IgD-negative memory B cell (primary cell): ENCODE data around the gene C22orf23. TPM values are rescaled to one million over a fixed set of nuclear protein-coding genes. Genes with fewer than 3 reads are reported as not detected.
"Not testable (repeated sequence)": the region's sequence is repeated elsewhere in the genome, so short reads cannot be mapped to it uniquely, and the experiment has no call there.

ENCODE experiments used
- H3K27ac Mint-ChIP-seq, 3 donors: one replicate each; pipeline ENCODE4 v1.8.0; 2020 to 2022; ENCODE audit warnings: mild to moderate bottlenecking in 3 of 3, mixed read lengths in 3 of 3, moderate library complexity in 1 of 3
- H3K27me3 Mint-ChIP-seq: one replicate; pipeline ENCODE4 v1.8.0; 2021; ENCODE audit warnings: mixed read lengths
- H3K36me3 Mint-ChIP-seq: one replicate; pipeline ENCODE4 v1.8.0; 2020; ENCODE audit warnings: mild to moderate bottlenecking, mixed read lengths
- H3K4me1 Mint-ChIP-seq, 3 donors: one replicate each; pipeline ENCODE4 v1.8.0; 2020 to 2022; ENCODE audit warnings: mixed read lengths in 3 of 3, mild to moderate bottlenecking in 1 of 3
- H3K4me3 Mint-ChIP-seq, 4 donors: one replicate each; pipeline ENCODE4 v1.8.0; 2020 to 2022; ENCODE audit warnings: mild to moderate bottlenecking in 4 of 4, mixed read lengths in 4 of 4, moderate library complexity in 3 of 4
- H3K9me3 Mint-ChIP-seq, 3 donors: one replicate each; pipeline ENCODE4 v1.8.0; 2020 to 2021; ENCODE audit warnings: mixed read lengths in 3 of 3, mild to moderate bottlenecking in 1 of 3
- polyA plus RNA-seq: library from polyadenylated mRNA; unstranded; fragments of 300-500 nt; fragmentation: Illumina TruSeq; gene quantifications from one replicate; pipeline ENCODE4 v1.2.3, GENCODE V29; 2021

C22orf23 gene
- polyA plus RNA-seq, 1 donor from 2014 or later, result not detected

- H3K4me3 Mint-ChIP-seq, result no peak overlapping the region
- no peaks in the 10 kb centered on the region for H3K36me3 Mint-ChIP-seq
- H3K4me1 Mint-ChIP-seq, result no peaks in the 10 kb centered on the region
- H3K27me3 Mint-ChIP-seq, result no peaks in the 10 kb centered on the region
- H3K27ac Mint-ChIP-seq, result no peak overlapping the region
- H3K9me3 Mint-ChIP-seq, result no peaks in the 10 kb centered on the region
Observed at GRCh38 chr22:37986371-37986770, 33.0 kb upstream of the C22orf23 start.

DNA sequence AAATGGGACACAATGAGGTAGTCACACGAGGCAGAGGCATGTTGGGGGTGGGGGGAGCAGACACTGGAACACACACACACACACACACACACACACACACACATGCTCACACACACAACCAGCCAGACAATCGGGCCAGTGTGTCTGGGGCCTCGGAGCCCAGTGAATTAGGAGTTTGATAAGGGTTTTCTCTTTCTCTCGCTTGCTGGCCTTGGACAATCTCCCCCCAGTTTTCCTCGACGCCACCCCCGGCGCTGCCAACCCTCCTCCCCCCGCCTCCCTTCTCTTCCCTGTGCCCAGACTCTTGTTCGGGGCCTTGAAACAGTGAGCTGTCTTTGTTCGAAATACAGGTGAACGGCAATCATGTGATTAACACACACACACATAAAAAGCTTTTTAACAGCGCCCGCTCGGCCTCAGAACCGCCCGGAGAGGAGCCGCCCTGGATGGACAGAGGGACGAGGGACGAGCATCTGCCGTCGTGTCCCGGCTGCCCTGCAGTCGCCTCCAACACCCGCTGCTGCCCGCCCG lies 32.4 kb upstream of the C22orf23 start:
- Mint-ChIP-seq H3K27me3 (no peaks in the 10 kb centered on the region), H3K27ac (no peak overlapping the region), H3K4me3 (no peak overlapping the region), H3K9me3 (no peaks in the 10 kb centered on the region), H3K4me1 (no peaks in the 10 kb centered on the region), H3K36me3 (peaks cover 2% of the 10 kb centered on the region)

- no peaks in the 10 kb centered on the region for H3K4me1 Mint-ChIP-seq
- no peak overlapping the region for H3K27ac Mint-ChIP-seq
- no peak overlapping the region for H3K4me3 Mint-ChIP-seq
Observed at GRCh38 chr22:37985050-37985585, 31.7 kb upstream of the C22orf23 start.

GRCh38 chr22:37983860-37984791 lies 30.7 kb upstream of the C22orf23 start, which contains the start of gene SOX10:
TSS of gene SOX10 (minus strand) at chr22:37984555. CDS start at chr22:37983784, 771 bp downstream.
- peaks cover 4% of the 10 kb centered on the region for H3K36me3 Mint-ChIP-seq
- H3K27me3 Mint-ChIP-seq, result no peaks in the 10 kb centered on the region
- no peaks in the 10 kb centered on the region for H3K9me3 Mint-ChIP-seq
- no peaks in the 10 kb centered on the region for H3K4me1 Mint-ChIP-seq
- H3K27ac Mint-ChIP-seq, result no peak within 1 kb of the TSS
- H3K4me3 Mint-ChIP-seq, result no peak within 1 kb of the TSS

More at GRCh38 chr22:37985050-37985585, 31.7 kb upstream of the C22orf23 start:
- Mint-ChIP-seq H3K36me3 (peaks cover 4% of the 10 kb centered on the region), H3K9me3 (no peaks in the 10 kb centered on the region), H3K27me3 (no peaks in the 10 kb centered on the region)

DNA sequence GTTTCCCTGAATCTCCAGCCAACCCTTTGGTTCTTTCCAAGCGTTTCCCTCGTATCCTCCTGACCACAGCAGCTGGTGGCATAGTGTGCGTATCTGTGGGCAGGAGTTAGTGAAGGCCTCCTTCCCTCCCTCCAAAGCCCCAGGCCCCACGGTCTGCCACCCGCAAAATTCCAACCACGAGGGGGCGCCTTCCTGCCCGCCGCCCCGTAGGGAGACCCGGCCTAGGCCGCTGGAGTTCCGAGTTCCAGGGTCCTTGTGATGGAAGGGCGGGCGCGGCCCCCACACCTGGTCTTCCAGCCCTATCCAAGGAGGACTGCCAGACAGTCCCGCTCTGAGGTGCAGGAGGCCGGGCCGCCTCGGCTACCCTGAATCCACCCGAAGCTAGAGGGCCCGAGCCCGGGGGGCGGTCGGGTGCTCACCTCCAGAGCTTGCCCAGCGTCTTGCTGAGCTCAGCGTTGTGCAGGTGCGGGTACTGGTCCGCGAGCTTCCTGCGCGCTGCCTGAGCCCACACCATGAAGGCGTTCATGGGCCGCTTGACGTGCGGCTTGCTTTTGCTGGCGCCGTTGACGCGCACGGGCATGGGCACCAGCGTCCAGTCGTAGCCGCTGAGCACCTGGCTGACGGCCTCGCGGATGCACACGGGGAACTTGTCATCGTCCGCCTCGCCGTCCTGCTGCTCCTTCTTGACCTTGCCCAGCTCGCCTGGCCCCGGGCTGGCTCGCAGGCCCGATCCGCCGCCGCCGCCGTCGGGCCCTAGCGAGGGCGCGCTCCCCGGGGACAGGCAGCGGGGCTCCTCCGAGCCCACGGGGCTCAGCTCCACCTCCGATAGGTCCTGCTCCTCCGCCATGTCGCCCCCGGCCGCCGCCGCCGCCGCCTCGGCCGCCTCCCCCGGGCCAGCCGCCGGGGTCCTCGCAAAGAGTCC lies 29.8 kb upstream of the C22orf23 start:
- H3K36me3 Mint-ChIP-seq, result peaks cover 4% of the 10 kb centered on the region
- H3K27ac Mint-ChIP-seq, result no peak overlapping the region
- no peak overlapping the region for H3K4me3 Mint-ChIP-seq
- H3K4me1 Mint-ChIP-seq, result no peaks in the 10 kb centered on the region
- H3K9me3 Mint-ChIP-seq, result no peaks in the 10 kb centered on the region
- H3K27me3 Mint-ChIP-seq, result no peaks in the 10 kb centered on the region

DNA sequence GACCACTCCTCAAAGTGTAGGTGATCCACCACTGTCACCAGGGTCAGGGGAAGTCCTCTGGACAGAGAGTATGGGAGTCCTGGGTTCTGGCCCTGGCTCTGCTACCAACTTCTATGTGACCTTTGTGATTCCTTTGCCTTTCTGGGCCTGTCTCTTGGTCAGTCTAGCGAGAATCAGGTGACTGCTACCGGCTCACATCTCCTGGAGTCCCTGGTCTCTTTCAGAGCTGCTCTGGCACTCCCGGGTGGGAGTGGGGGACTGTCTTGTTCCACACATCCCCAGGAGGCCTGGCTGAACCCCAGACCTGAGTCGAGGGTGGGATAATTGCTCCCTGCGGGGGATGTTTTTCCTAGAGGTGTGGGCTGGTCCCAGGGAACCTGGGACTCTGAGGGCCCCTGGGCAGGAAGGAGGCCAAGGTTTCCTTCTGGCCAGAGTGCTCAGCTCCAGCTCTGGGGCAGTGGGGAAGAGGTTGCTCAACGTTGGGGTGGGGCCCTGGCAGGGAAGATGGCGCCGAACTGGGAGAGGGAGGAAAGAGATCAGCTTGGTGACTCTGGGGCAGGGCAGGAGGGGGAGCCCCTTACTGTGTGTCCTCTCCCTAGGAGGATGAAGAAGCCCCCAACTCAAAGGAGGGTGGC lies 28.9 kb upstream of the C22orf23 start:
- H3K4me3 Mint-ChIP-seq, result no peak overlapping the region
- H3K9me3 Mint-ChIP-seq, result no peaks in the 10 kb centered on the region
- peaks cover 4% of the 10 kb centered on the region for H3K36me3 Mint-ChIP-seq
- H3K27me3 Mint-ChIP-seq, result no peaks in the 10 kb centered on the region
- no peak overlapping the region for H3K27ac Mint-ChIP-seq
- no peaks in the 10 kb centered on the region for H3K4me1 Mint-ChIP-seq

GRCh38 chr22:37981282-37982011 lies 28.0 kb upstream of the C22orf23 start:
- Mint-ChIP-seq H3K27me3 (no peaks in the 10 kb centered on the region), H3K27ac (no peak overlapping the region), H3K9me3 (no peaks in the 10 kb centered on the region), H3K36me3 (peaks cover 4% of the 10 kb centered on the region), H3K4me3 (no peak overlapping the region), H3K4me1 (no peaks in the 10 kb centered on the region)

DNA sequence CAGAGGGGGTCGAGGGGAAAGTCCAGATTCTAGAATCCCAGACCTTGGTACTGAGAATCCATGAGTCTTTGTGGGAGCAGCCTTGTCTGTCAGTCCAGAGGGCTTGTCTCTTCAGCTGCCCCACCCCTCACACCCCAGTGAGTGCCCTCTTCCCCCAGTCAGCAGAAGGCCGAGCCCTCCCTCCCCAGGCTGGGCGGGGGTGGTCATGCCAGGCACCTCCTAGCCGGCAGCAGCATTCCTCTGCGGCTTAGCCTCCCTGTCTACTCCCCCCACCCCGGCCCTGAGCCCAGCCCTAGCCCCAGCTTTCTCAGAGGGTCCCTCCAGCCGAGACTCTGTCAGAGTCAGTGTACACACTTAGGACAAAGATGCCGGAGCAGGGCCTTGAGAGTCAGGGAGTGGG lies 26.4 kb upstream of the C22orf23 start:
- Mint-ChIP-seq H3K4me1 (no peaks in the 10 kb centered on the region), H3K27ac (peak overlapping the region in 1 of 3 donors; percentile 45), H3K9me3 (no peaks in the 10 kb centered on the region), H3K4me3 (no peak overlapping the region), H3K27me3 (no peaks in the 10 kb centered on the region), H3K36me3 (peaks cover 7% of the 10 kb centered on the region)

- Mint-ChIP-seq H3K27ac (no peak overlapping the region), H3K4me3 (no peak overlapping the region), H3K9me3 (no peaks in the 10 kb centered on the region), H3K4me1 (no peaks in the 10 kb centered on the region), H3K36me3 (peaks cover 7% of the 10 kb centered on the region), H3K27me3 (no peaks in the 10 kb centered on the region)
Observed at GRCh38 chr22:37976547-37976946, 23.1 kb upstream of the C22orf23 start.

- H3K27ac Mint-ChIP-seq, H3K36me3 Mint-ChIP-seq, H3K9me3 Mint-ChIP-seq, H3K4me3 Mint-ChIP-seq, H3K27me3 Mint-ChIP-seq, H3K4me1 Mint-ChIP-seq: not testable (repeated sequence)
Observed at GRCh38 chr22:37976022-37976421, 22.6 kb upstream of the C22orf23 start.

- H3K27ac Mint-ChIP-seq, result peak overlapping the region in 1 of 3 donors; percentile 48
- H3K9me3 Mint-ChIP-seq, result no peaks in the 10 kb centered on the region
- no peaks in the 10 kb centered on the region for H3K27me3 Mint-ChIP-seq
- no peak overlapping the region for H3K4me3 Mint-ChIP-seq
- H3K36me3 Mint-ChIP-seq, result peaks cover 3% of the 10 kb centered on the region
- no peaks in the 10 kb centered on the region for H3K4me1 Mint-ChIP-seq
Observed at GRCh38 chr22:37975153-37975552, 21.8 kb upstream of the C22orf23 start.

- Mint-ChIP-seq H3K27ac (no peak overlapping the region), H3K4me3 (no peak overlapping the region), H3K27me3 (no peaks in the 10 kb centered on the region), H3K4me1 (no peaks in the 10 kb centered on the region), H3K36me3 (peaks cover 6% of the 10 kb centered on the region), H3K9me3 (no peaks in the 10 kb centered on the region)
Observed at GRCh38 chr22:37973271-37974170, 20.1 kb upstream of the C22orf23 start.

- H3K27me3 Mint-ChIP-seq, result no peaks in the 10 kb centered on the region
- no peak overlapping the region for H3K4me3 Mint-ChIP-seq
- peak overlapping the region in 1 of 3 donors; percentile 28 for H3K27ac Mint-ChIP-seq
- no peaks in the 10 kb centered on the region for H3K9me3 Mint-ChIP-seq
- no peaks in the 10 kb centered on the region for H3K4me1 Mint-ChIP-seq
- H3K36me3 Mint-ChIP-seq, result peaks cover 6% of the 10 kb centered on the region
Observed at GRCh38 chr22:37972527-37972926, 19.1 kb upstream of the C22orf23 start.
